ENCODE results near the gene BLOC1S2.

Gene BLOC1S2

GRCh38 chr10:100265821-100266485, 20.5 kb downstream of the BLOC1S2 start:
- DNase-seq (ENCODE audit: low spot score), result no peak
- no peak overlapping the region for H3K4me3 ChIP-seq
- H3K27ac ChIP-seq, result no peak overlapping the region
- TF ChIP-seq CTCF (IDR thresholded peaks at IDR 0.05), result no peak

GRCh38 chr10:100254191-100254590, 32.3 kb downstream of the BLOC1S2 start:
- TF ChIP-seq CTCF (IDR thresholded peaks at IDR 0.05), result no peak
- Histone ChIP-seq H3K4me3 (no peak overlapping the region), H3K27ac (no peak overlapping the region)
- DNase-seq (ENCODE audit: low spot score), result no peak

- TF ChIP-seq CTCF (IDR thresholded peaks at IDR 0.05), result no peak
- H3K4me3 ChIP-seq, result no peak overlapping the region
- no peak for DNase-seq (ENCODE audit: low spot score)
- H3K27ac ChIP-seq, result no peak overlapping the region
These were observed 33.4 kb downstream of the BLOC1S2 start for GRCh38 chr10:100253041-100253440.

GRCh38 chr10:100248820-100249219, 37.7 kb downstream of the BLOC1S2 start:
- TF ChIP-seq CTCF (IDR thresholded peaks at IDR 0.05), result no peak
- no peak overlapping the region for H3K4me3 ChIP-seq
- H3K27ac ChIP-seq, result no peak overlapping the region
- no peak for DNase-seq (ENCODE audit: low spot score)

- no peak for TF ChIP-seq CTCF (IDR thresholded peaks at IDR 0.05)
- H3K4me3 ChIP-seq, result no peak overlapping the region
- H3K27ac ChIP-seq, result no peak overlapping the region
- DNase-seq (ENCODE audit: low spot score), result no peak
These were observed 40.8 kb downstream of the BLOC1S2 start for GRCh38 chr10:100245484-100246220.

GRCh38 chr10:100239851-100240250, 46.6 kb downstream of the BLOC1S2 start:
- no peak overlapping the region for H3K4me3 ChIP-seq
- TF ChIP-seq CTCF (IDR thresholded peaks at IDR 0.05), result no peak
- no peak overlapping the region for H3K27ac ChIP-seq
- DNase-seq (ENCODE audit: low spot score), result no peak

- Histone ChIP-seq H3K4me3 (no peak overlapping the region), H3K27ac (no peak overlapping the region)
- no peak for TF ChIP-seq CTCF (IDR thresholded peaks at IDR 0.05)
- no peak for DNase-seq (ENCODE audit: low spot score)
These were observed 48.1 kb downstream of the BLOC1S2 start for GRCh38 chr10:100238429-100238828.
